Liver (tissue), 3 donors: ENCODE measurements around the gene MB21D2.

Experiments
- ATF3 ChIP-seq: IDR thresholded peaks from 2 replicates; pipeline ENCODE4 v1.6.1; 2016; ENCODE audit warnings: antibody characterized with exemption
- CTCF ChIP-seq: fragments of 150-350 bp; IDR thresholded peaks from 2 replicates; pipeline ENCODE4 v1.5.1; 2017; ENCODE audit warnings: improper control_type of control experiment, low read depth, low read length; ENCODE audit not compliant: missing input control
- EGR1 ChIP-seq, 2 donors: IDR thresholded peaks; 2 replicates each; pipeline ENCODE4 v1.6.1; 2016 to 2018; ENCODE audit warnings: antibody characterized with exemption in 2 of 2, low read depth in 2 of 2
- FOXA1 ChIP-seq: IDR thresholded peaks from 2 replicates; pipeline ENCODE4 v1.6.1; 2016; ENCODE audit warnings: antibody characterized with exemption
- HNF4G ChIP-seq: IDR thresholded peaks from 2 replicates; pipeline ENCODE4 v1.6.1; 2016; ENCODE audit warnings: antibody characterized with exemption
- JUND ChIP-seq, 2 donors: IDR thresholded peaks; 2 replicates each; pipeline ENCODE4 v1.6.1; 2016; ENCODE audit warnings: antibody characterized with exemption in 2 of 2
- RAD21 ChIP-seq, 2 donors: IDR thresholded peaks; 2 replicates each; pipeline ENCODE4 v1.6.1; 2016; ENCODE audit warnings: antibody characterized with exemption in 2 of 2, mild to moderate bottlenecking in 2 of 2
- REST ChIP-seq: IDR thresholded peaks from 2 replicates; pipeline ENCODE4 v1.6.1; 2016; ENCODE audit warnings: antibody characterized with exemption, mild to moderate bottlenecking
- RXRA ChIP-seq, 2 donors: IDR thresholded peaks; 2 replicates each; pipeline ENCODE4 v1.6.1; 2017 to 2018; ENCODE audit warnings: antibody characterized with exemption in 2 of 2, mild to moderate bottlenecking in 1 of 2
- SP1 ChIP-seq: IDR thresholded peaks from 2 replicates; pipeline ENCODE4 v1.6.1; 2018; ENCODE audit warnings: antibody characterized with exemption, mild to moderate bottlenecking
- TAF1 ChIP-seq: conservative IDR thresholded peaks from 2 replicates; pipeline ENCODE4 v1.6.1; 2016; ENCODE audit warnings: antibody characterized with exemption, mild to moderate bottlenecking
- ZBTB33 ChIP-seq: IDR thresholded peaks from 2 replicates; pipeline ENCODE4 v1.6.1; 2016; ENCODE audit warnings: antibody characterized with exemption
- donor health status: healthy.
- donor health status: healthy.

- TF ChIP-seq CTCF: no peak
- no peak for TF ChIP-seq TAF1
- no peak for TF ChIP-seq FOXA1
- TF ChIP-seq REST: no peak
- no peak for TF ChIP-seq EGR1 (IDR thresholded peaks at IDR 0.05; ENCODE audit: low read depth in 2 of 2)
- no peak for TF ChIP-seq ZBTB33
- TF ChIP-seq ATF3: no peak
- TF ChIP-seq JUND (IDR thresholded peaks at IDR 0.05): no peak
- TF ChIP-seq RAD21 (IDR thresholded peaks at IDR 0.05): no peak
- no peak for TF ChIP-seq RXRA (IDR thresholded peaks at IDR 0.05)
- TF ChIP-seq SP1: no peak
- TF ChIP-seq HNF4G: no peak
Observed at GRCh38 chr3:192794216-192794615, 123.4 kb downstream of the MB21D2 start.
